Activated CD4-positive, CD25-positive, alpha-beta regulatory T cell treated with anti-CD3 and anti-CD28 coated beads, Interleukin-2, amount 50 U/mL, for 72 hours (primary cell): Measurements from ENCODE around the gene FAIM2.
A peak's percentile ranks its signal among the peaks of the same experiment; 100 is the strongest.

ENCODE experiments used
- DNase-seq: peaks from one replicate; pipeline ENCODE4 v3.0.0; 2021

FAIM2 gene

DNA sequence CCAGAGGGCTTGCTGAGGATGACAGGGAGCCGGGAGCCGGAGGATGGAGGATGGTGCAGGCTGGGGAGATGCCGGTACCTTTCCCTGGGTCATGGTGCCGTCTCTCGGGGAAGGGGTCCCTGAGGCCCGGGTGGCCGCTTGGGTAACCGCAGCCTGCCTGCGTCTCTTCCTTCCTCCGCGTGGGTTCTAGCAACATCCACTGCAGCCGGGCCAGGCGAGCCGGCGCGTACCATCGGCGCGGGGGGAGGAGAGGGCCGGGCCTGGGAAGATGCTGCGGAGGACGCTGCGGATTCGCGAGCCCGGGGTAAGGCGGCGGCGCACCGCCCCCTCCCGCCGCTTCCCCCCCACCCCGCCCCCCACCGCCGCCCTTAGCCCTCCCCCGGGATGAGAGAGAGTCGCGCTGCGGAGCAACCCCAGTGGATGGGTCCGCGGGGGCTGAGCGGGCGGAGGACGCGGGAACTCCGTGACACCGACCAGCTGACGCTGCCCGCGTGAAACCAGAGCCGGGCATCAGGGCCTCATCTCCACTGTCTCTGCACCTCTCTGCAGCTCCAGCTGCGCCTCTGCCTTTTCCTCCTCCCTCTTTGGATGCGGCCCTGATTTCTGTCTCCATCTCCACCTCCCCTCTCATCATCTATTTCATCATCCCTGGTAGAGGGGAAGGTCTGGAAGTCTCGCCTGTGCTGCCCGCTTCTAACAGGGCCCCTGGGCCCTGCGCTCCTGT is at the start of gene FAIM2:
TSS of gene FAIM2 (minus strand) at position 201 of the 724 bp plus-strand sequence. CDS start at position 93, 108 bp downstream.
- DNase-seq: peak; percentile 41

- DNase-seq: no peak
Observed at GRCh38 chr12:49953151-49953550, 49.5 kb upstream of the FAIM2 start.

- no peak for DNase-seq
Observed at GRCh38 chr12:49952391-49953055, 48.8 kb upstream of the FAIM2 start.

GRCh38 chr12:49951411-49952240 is 47.9 kb upstream of the FAIM2 start:
- DNase-seq: no peak

- DNase-seq: no peak
Observed at GRCh38 chr12:49950273-49951251, 46.9 kb upstream of the FAIM2 start, which contains the start of gene AQP2. Gene AQP2, plus strand, starts transcription at chr12:49950737. Its CDS starts 94 bp downstream, at chr12:49950831.

DNA sequence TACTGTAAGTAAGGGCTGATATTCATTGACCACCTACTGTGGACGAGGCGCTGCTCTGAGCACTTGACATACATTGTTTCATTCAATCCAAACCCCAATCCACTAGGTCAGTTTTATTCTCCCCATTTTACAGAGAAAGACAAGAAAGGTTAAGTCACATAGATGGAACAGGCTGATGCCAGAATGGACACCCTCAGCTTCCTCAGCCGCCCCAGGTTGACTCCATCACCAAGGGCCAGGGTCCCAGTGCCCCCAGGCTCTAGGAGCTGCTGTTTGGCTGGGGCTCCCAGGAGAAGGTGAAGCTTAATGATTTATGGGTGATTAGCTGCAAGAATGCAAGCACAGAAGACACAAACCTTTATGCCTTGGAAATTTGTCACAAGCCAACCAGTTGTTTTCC is 46.2 kb upstream of the FAIM2 start:
- DNase-seq: no peak

GRCh38 chr12:49948866-49949845 is 45.5 kb upstream of the FAIM2 start:
- no peak for DNase-seq

- DNase-seq: no peak
Observed at GRCh38 chr12:49947593-49948226, 44.0 kb upstream of the FAIM2 start.

DNA sequence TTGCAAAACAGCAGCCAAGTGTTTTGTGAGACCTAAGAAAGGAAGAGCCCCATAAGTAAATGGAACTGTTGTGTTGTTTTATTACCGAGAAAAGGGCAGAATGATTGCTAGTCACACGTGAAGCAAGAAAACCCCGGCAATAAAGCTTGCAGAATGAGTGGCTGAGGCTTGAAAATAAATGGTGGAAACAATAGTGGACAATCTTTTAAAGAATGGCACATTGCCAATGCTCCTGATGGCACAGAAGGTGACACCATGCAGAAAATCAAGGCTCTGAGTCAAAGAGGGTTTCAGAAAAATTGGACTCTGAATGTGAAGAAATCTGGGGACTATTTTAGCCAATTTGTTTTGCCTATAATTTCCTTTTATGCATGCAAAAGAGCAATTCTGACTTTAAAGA is 42.8 kb upstream of the FAIM2 start:
- no peak for DNase-seq

DNA sequence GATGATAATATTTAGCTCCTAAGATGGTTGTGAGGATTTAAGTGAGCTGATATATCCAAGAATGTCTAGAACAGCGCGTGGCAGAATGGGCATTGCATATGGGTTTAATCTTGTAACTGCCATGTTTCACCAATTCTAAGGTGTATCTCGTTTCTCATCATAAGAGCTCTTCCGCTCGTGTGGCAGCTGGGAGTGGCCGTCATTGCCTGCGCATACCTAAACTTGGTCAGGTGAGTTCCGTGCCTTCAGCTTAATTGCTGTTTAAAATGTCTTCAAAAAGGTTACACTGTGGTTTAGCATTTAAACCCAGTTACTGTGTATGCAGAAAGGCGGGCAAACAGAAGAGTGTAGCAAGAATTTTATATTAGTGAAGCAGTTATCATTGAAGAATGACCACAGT is 42.4 kb upstream of the FAIM2 start:
- peak; percentile 51 for DNase-seq

DNA sequence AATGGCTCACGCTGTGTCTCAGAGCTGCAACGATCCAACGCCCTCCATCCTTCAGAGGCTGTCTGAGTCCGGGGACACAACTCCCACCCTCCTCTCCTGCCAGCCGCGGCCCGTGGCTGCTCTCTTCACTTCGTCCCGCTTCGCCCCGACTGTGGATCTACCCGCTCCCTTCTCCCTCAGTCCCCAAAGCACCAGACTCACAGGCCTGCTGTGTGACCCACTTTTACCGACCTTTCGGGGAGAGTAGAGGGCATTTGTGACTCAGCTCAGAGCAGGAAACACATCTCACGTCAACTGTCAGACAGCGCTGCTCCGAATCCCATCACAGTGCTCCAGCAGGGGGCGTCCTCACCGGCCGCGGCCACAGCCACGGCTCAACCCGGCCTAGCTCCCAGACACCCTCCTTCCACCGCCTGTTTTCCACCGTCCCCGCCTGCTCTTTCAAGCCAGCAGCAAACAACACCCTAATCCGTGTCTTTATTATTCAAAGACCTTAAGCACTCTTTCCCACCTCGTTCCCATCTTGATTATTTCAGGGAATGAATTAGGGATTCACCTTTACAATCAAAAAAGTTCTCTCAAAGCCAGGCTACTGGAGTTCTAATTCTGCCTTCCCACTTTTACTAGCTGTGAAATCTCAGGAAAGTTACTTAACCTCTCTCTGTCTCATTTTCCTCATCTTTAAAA is 41.8 kb upstream of the FAIM2 start:
- DNase-seq: peak; percentile 91

- peak; percentile 31 for DNase-seq
Observed at GRCh38 chr12:49944718-49945117, 41.0 kb upstream of the FAIM2 start.

GRCh38 chr12:49944046-49944445 is 40.3 kb upstream of the FAIM2 start:
- peak; percentile 29 for DNase-seq

- DNase-seq: no peak
Observed at GRCh38 chr12:49943625-49943960, 39.9 kb upstream of the FAIM2 start.

DNA sequence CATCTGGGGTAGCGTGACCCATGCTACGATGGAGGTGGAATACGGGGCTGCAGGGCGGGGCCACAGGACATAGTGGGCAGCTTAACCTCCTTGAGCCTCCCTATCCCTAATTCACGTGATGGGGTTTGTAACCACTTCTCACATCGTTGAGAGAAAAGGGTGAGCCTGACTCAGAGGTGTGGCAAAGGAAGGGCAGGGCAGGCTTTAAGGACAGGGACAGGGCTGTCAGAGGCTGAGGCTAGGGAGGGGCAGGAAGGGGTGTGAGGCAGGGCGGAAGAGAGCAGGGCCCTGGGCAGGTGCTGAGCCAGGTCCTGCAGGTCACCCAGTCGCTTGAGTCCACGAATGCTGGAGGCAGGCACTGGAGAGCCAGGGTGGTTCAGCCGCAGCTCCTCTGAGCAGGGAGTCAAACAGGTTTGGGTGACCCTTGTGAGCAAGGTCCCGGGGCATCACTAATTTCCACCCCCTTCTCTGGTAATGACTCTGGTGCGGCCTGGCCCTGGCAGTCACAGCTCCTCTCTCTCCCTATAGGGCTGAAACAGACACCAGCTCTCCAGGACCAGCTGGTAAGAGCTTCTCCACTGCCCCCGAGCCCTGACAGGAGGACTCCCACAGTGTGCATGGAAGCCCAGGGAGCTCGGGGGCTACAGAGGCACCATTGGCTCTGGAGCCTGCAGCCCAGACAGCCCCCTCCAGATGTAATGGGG is 39.4 kb upstream of the FAIM2 start:
- DNase-seq: peak; percentile 29

DNA sequence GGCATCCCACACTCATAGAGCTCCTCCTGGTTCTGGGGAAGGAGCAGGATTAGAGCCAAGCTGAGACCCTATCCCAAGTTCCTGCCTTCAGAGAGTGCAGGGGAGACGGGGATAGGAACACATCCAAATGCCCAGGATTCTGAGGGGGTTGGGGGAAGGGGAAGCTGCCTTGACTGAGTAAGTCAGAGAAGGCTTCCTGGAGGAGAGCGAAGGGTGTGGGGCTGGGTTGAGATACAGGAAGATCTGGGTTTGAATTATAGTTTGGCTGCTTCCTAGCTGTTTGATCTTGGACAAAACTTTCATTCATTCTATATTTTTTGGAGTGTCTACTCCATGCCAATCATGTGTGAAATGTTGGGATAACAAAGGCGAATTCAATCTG is 38.8 kb upstream of the FAIM2 start:
- DNase-seq: no peak

- peak; percentile 27 for DNase-seq
Observed at GRCh38 chr12:49941556-49942511, 38.1 kb upstream of the FAIM2 start.

- DNase-seq: peak; percentile 14
Observed at GRCh38 chr12:49939707-49940106, 36.0 kb upstream of the FAIM2 start.
